Ascending aorta (tissue), 2 donors: ENCODE results near the gene CLDN22. TPM values are rescaled to one million over a fixed set of nuclear protein-coding genes. Genes with fewer than 3 reads are reported as not detected.
A peak's percentile ranks its signal among the peaks of the same experiment; 100 is the strongest.

ENCODE experiments used
- DNase-seq, 2 donors: peaks; one replicate each; pipeline ENCODE4 v3.0.0-alpha.2; 2019; ENCODE audit warnings: low spot score in 2 of 2
- H3K27ac ChIP-seq, 2 donors: fragments of 200-600 bp; sonication (generic); one replicate each; pipeline ENCODE4 v1.5.1; 2016 to 2017; ENCODE audit warnings: mild to moderate bottlenecking in 1 of 2
- H3K27me3 ChIP-seq: fragments of 200-600 bp; sonication (generic); one replicate; pipeline ENCODE4 v1.5.1; 2017
- H3K36me3 ChIP-seq, 2 donors: fragments of 200-600 bp; sonication (generic); one replicate each; pipeline ENCODE4 v1.5.1; 2016
- H3K4me1 ChIP-seq, 2 donors: fragments of 200-600 bp; sonication (generic); one replicate each; pipeline ENCODE4 v1.5.1; 2016 to 2017; ENCODE audit warnings: mild to moderate bottlenecking in 1 of 2
- H3K4me3 ChIP-seq, 2 donors: fragments of 200-600 bp; sonication (generic); one replicate each; pipeline ENCODE4 v1.5.1; 2016 to 2017; ENCODE audit warnings: mild to moderate bottlenecking in 1 of 2
- H3K9me3 ChIP-seq, 2 donors: fragments of 200-600 bp; sonication (generic); one replicate each; pipeline ENCODE4 v1.5.1; 2016
- CTCF ChIP-seq, 3 experiments: fragments of 200-600 bp in 2 of 3; fragments of 450-650 bp in 1 of 3; sonication (generic) in 2 of 3; IDR thresholded peaks; one replicate each; pipeline ENCODE4 v1.5.1; 2016 to 2019; ENCODE audit warnings: antibody characterized with exemption in 3 of 3, mild to moderate bottlenecking in 1 of 3, moderate library complexity in 1 of 3
- intact Hi-C: fragments of 100-400 bp; cut with DNase I; formaldehyde crosslinking; loops from one replicate; pipeline ENCODE4 v1.15.1; 2023
- total RNA-seq: library from RNA; depleted of rRNA; stranded (reverse); fragments of >200 nt; gene quantifications from one replicate; pipeline ENCODE4 v1.1.0, GENCODE V29; 2016

CLDN22 gene
- total RNA-seq, 1 donor from 2014 or later = not detected

- H3K27ac ChIP-seq = no peak overlapping the region
- intact Hi-C loops = no loop called here
- H3K4me3 ChIP-seq = no peak overlapping the region
- DNase-seq = no peak
- H3K9me3 ChIP-seq = no peaks in the 10 kb centered on the region
- no peaks in the 10 kb centered on the region for H3K4me1 ChIP-seq
- TF ChIP-seq CTCF (IDR thresholded peaks at IDR 0.05) = no peak
- H3K36me3 ChIP-seq = no peaks in the 10 kb centered on the region
- H3K27me3 ChIP-seq = no peaks in the 10 kb centered on the region
Measured at GRCh38 chr4:183355405-183355804, 35.3 kb upstream of the CLDN22 start.

GRCh38 chr4:183354219-183354618, 34.1 kb upstream of the CLDN22 start:
- Histone ChIP-seq H3K9me3 (no peaks in the 10 kb centered on the region), H3K36me3 (no peaks in the 10 kb centered on the region), H3K27me3 (no peaks in the 10 kb centered on the region), H3K27ac (no peak overlapping the region), H3K4me1 (no peaks in the 10 kb centered on the region), H3K4me3 (no peak overlapping the region)
- no peak for TF ChIP-seq CTCF (IDR thresholded peaks at IDR 0.05)
- intact Hi-C loops = no loop called here
- peak in 1 of 2 donors; percentile 13 for DNase-seq

- no peaks in the 10 kb centered on the region for H3K27me3 ChIP-seq
- H3K4me3 ChIP-seq = no peak overlapping the region
- no peaks in the 10 kb centered on the region for H3K4me1 ChIP-seq
- H3K36me3 ChIP-seq = no peaks in the 10 kb centered on the region
- peak in 1 of 2 donors; percentile 4 for DNase-seq
- intact Hi-C loops = no loop called here
- H3K9me3 ChIP-seq = no peaks in the 10 kb centered on the region
- H3K27ac ChIP-seq = no peak overlapping the region
- TF ChIP-seq CTCF (IDR thresholded peaks at IDR 0.05) = no peak
Measured at GRCh38 chr4:183353557-183353956, 33.5 kb upstream of the CLDN22 start.

GRCh38 chr4:183352546-183352945, 32.5 kb upstream of the CLDN22 start:
- H3K4me1 ChIP-seq = no peaks in the 10 kb centered on the region
- peak in 1 of 2 donors; percentile 13 for DNase-seq
- H3K4me3 ChIP-seq = no peak overlapping the region

GRCh38 chr4:183350317-183351071, 30.4 kb upstream of the CLDN22 start:
- H3K4me3 ChIP-seq = no peak overlapping the region
- peak in 1 of 2 donors; percentile 48 for DNase-seq
- H3K4me1 ChIP-seq = no peaks in the 10 kb centered on the region
- no peak overlapping the region for H3K27ac ChIP-seq
- no peaks in the 10 kb centered on the region for H3K27me3 ChIP-seq
- no peaks in the 10 kb centered on the region for H3K9me3 ChIP-seq
- TF ChIP-seq CTCF (IDR thresholded peaks at IDR 0.05) = no peak
- H3K36me3 ChIP-seq = no peaks in the 10 kb centered on the region
- intact Hi-C loops = no loop called here

More at GRCh38 chr4:183352546-183352945, 32.5 kb upstream of the CLDN22 start:
- intact Hi-C loops = no loop called here
- H3K36me3 ChIP-seq = no peaks in the 10 kb centered on the region
- no peak overlapping the region for H3K27ac ChIP-seq
- H3K27me3 ChIP-seq = no peaks in the 10 kb centered on the region
- H3K9me3 ChIP-seq = no peaks in the 10 kb centered on the region
- no peak for TF ChIP-seq CTCF (IDR thresholded peaks at IDR 0.05)
